Kidney (tissue), 14 donors: ENCODE results near the gene GNG4. TPM values are rescaled to one million over a fixed set of nuclear protein-coding genes. Genes with fewer than 3 reads are reported as not detected.

Experiments
- DNase-seq, 5 donors: peaks; one replicate each; pipeline ENCODE4 v3.0.0-alpha.2; 2013 to 2020
- FAIRE-seq: peaks from 2 replicates; lab custom pipeline; 2012; peaks lifted over from hg19 to GRCh38; lab: Jason Lieb, UNC
- H3K27ac ChIP-seq, 2 donors: one replicate each; pipeline ENCODE4 v1.7.0; 2013; ENCODE audit warnings: low read depth in 2 of 2, low read length in 2 of 2, inconsistent platforms in 1 of 2
- H3K27me3 ChIP-seq: one replicate; pipeline ENCODE4 v1.7.1; 2013; ENCODE audit warnings: low read length, inconsistent platforms; ENCODE audit not compliant: control insufficient read depth, insufficient read depth
- H3K36me3 ChIP-seq, 3 donors: one replicate each; pipeline versions ENCODE4 v1.7.0 to v1.7.1; 2013; ENCODE audit warnings: low read length in 3 of 3, control low read depth in 1 of 3, inconsistent platforms in 1 of 3; ENCODE audit not compliant: insufficient read depth in 3 of 3, control insufficient read depth in 2 of 3
- H3K4me1 ChIP-seq, 3 donors: one replicate each; pipeline versions ENCODE4 v1.7.0 to v1.7.1; 2013; ENCODE audit warnings: low read length in 3 of 3, inconsistent platforms in 1 of 3, low read depth in 1 of 3; ENCODE audit not compliant: control insufficient read depth in 2 of 3, insufficient read depth in 2 of 3
- H3K4me3 ChIP-seq, 3 donors: one replicate each; pipeline versions ENCODE4 v1.7.0 to v1.8.1; 2013; ENCODE audit warnings: low read length in 3 of 3, control low read depth in 1 of 3, inconsistent platforms in 1 of 3
- H3K9ac ChIP-seq, 3 donors: one replicate each; pipeline versions ENCODE4 v1.7.0 to v1.7.1; 2013; ENCODE audit warnings: low read length in 3 of 3, control low read depth in 1 of 3, inconsistent platforms in 1 of 3
- H3K9me3 ChIP-seq, 3 donors: one replicate each; pipeline versions ENCODE4 v1.7.0 to v1.7.1; 2013; ENCODE audit warnings: low read length in 3 of 3, control low read depth in 1 of 3, inconsistent platforms in 1 of 3; ENCODE audit not compliant: control insufficient read depth in 2 of 3, insufficient read depth in 1 of 3
- CTCF ChIP-seq: IDR thresholded peaks from 3 replicates; pipeline ENCODE4 v1.5.1; 2012; ENCODE audit warnings: mild to moderate bottlenecking, moderate library complexity, borderline replicate concordance; ENCODE audit not compliant: insufficient read depth; ENCODE audit errors: extremely low read depth
- intact Hi-C: fragments of 100-400 bp; cut with DNase I; formaldehyde crosslinking; loops from one replicate; pipeline ENCODE4 v1.11.1; 2022
- polyA plus RNA-seq: library from polyadenylated mRNA; stranded (reverse); fragments of 350-450 nt; fragmentation: Illumina TruSeq; extraction: RNeasy Lipid Tissue Mini Kit (QIAGEN cat#74804); gene quantifications from one replicate; pipeline ENCODE4 v1.2.3, GENCODE V29; 2014; ENCODE audit warnings: low read depth, low replicate concordance; ENCODE audit not compliant: insufficient read depth
- total RNA-seq: library from RNA; stranded (reverse); fragmentation: NEBNext Ultra II Directional; extraction: Animal tissue kit (Norgen Biotek cat#: 25700); gene quantifications from one replicate; pipeline ENCODE4 v1.2.1, GENCODE V29; 2021
- donor health status: control.
- donor health status: control.
- donor health status: control.
- donor health status: control.
- donor health status: control.
- donor health status: DM: yes; HTN: yes; CAD: no.
- donor health status: Normal renal cell carcinoma (clear cell type).

GNG4 gene
- total and polyA plus RNA-seq, 2 donors from 2014 or later: 4.5 TPM; not detected in 1

DNA sequence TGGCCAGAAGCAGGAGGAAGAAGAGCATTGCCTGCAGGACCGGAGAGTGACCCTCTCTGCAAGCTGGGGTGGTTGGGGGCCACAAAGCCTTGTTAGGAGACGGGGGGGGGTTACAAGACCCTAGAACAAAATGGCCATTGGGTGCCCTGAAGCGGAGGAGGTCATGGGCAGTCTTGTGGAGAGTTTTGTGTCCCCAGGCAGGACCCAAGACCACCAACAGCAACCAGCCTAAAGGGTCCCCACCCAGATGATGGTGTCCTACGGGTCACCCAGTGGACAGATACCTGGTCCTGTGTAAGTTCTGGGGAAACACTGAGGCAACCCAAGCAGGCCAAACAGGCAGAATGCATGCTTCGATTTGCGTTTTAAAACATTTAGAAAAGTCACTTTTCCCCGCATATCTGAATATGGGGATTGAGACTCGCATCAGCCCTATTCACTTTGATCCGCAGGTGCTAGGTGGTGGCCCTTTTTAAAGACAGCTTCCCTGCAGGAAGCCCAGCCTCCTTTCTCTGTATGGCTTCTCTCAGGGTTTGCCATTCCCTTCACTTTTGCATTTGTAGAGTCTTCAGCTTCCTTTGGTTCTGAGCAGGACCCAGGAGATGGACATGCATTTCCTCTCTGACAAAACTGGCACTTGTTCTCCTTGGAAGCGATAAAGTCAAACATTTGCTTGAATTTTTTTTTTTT, 21.1 kb downstream of the GNG4 start:
- DNase-seq: no peak
- H3K4me1 ChIP-seq: peaks cover 0 to 2% (median 0%) of the 10 kb centered on the region in 3 donors

DNA sequence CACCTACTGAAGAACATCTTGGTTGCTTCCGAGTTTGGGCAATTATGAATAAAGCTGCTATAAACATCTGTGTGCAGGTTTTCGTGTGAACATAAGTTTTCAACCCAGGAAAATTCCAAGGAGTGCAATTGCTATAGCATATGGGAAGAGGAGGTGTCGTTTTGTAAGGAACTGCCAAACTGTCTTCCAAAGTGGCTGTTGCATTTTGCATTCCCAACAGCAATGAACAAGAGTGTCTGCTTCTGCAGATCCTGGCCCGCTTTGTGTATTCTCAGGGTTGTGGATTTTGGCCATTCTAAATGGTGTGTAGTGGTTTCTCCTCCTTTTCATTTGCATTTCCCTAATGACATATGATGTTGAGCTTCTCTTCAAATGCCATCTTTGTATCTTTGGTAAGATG, 23.8 kb downstream of the GNG4 start:
- H3K36me3 ChIP-seq: no peaks in the 10 kb centered on the region
- no peak overlapping the region for H3K4me3 ChIP-seq
- H3K9me3 ChIP-seq: no peaks in the 10 kb centered on the region
- H3K9ac ChIP-seq: no peak overlapping the region
- FAIRE-seq (no peak), DNase-seq (no peak)
- peaks cover 0 to 2% (median 0%) of the 10 kb centered on the region in 3 donors for H3K4me1 ChIP-seq
- H3K27me3 ChIP-seq: no peaks in the 10 kb centered on the region
- intact Hi-C loops: no loop called here
- no peak for TF ChIP-seq CTCF
- no peak overlapping the region for H3K27ac ChIP-seq

More for the DNA sequence above, 21.1 kb downstream of the GNG4 start:
- Histone ChIP-seq H3K4me3 (no peak overlapping the region), H3K9ac (no peak overlapping the region), H3K36me3 (no peaks in the 10 kb centered on the region), H3K27me3 (no peaks in the 10 kb centered on the region), H3K27ac (no peak overlapping the region), H3K9me3 (no peaks in the 10 kb centered on the region)
- no peak for TF ChIP-seq CTCF
- FAIRE-seq: no peak
- intact Hi-C loops: no loop called here

DNA sequence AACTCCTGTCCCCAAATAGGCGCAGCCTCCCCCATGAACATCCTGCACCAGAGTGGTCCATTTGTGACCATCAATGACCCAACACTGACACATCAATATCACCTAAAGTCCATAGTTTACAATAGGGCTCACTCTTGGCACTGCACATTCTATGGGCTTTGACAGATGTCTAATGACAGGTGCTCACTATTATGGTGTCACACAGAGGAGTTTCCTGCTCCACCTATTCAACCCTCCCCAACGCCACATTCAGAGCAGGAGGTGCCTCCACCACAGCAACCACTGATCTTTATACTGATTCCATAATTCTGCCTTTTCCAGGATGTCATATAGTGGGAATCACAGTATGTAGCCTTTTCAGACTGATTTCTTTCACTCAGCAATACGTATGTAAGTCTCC, 24.2 kb downstream of the GNG4 start:
- Histone ChIP-seq H3K27ac (no peak overlapping the region), H3K36me3 (no peaks in the 10 kb centered on the region), H3K9ac (no peak overlapping the region), H3K27me3 (no peaks in the 10 kb centered on the region), H3K4me3 (no peak overlapping the region), H3K4me1 (peaks cover 0 to 2% (median 0%) of the 10 kb centered on the region in 3 donors), H3K9me3 (no peaks in the 10 kb centered on the region)
- intact Hi-C loops: no loop called here
- DNase-seq: no peak
- TF ChIP-seq CTCF: no peak
- FAIRE-seq: no peak
